GM12875 (cell line): ENCODE measurements around the gene MYO1D.

Source experiments
- H3K4me3 ChIP-seq: one replicate; pipeline ENCODE4 v1.5.1; 2011; ENCODE audit warnings: low read depth, low read length, control low read depth
- CTCF ChIP-seq: IDR thresholded peaks from 2 replicates; pipeline ENCODE4 v1.5.1; 2011; ENCODE audit warnings: low read depth, mild to moderate bottlenecking, control low read depth, inconsistent platforms, low read length, moderate library complexity, borderline replicate concordance; ENCODE audit not compliant: insufficient read depth

The MYO1D gene

GRCh38 chr17:32660496-32660985 is 216.4 kb downstream of the MYO1D start:
- no peak for TF ChIP-seq CTCF
- no peak overlapping the region for H3K4me3 ChIP-seq

GRCh38 chr17:32659419-32659842 is 217.5 kb downstream of the MYO1D start:
- no peak overlapping the region for H3K4me3 ChIP-seq
- peak; percentile 93 for TF ChIP-seq CTCF

GRCh38 chr17:32658470-32659418 is 218.2 kb downstream of the MYO1D start:
- no peak overlapping the region for H3K4me3 ChIP-seq
- no peak for TF ChIP-seq CTCF

GRCh38 chr17:32656886-32657285 is 220.0 kb downstream of the MYO1D start:
- H3K4me3 ChIP-seq: no peak overlapping the region
- TF ChIP-seq CTCF: no peak

- H3K4me3 ChIP-seq: no peak overlapping the region
- no peak for TF ChIP-seq CTCF
Measured at GRCh38 chr17:32654324-32654723, 222.6 kb downstream of the MYO1D start.

- no peak for TF ChIP-seq CTCF
- H3K4me3 ChIP-seq: no peak overlapping the region
Measured at GRCh38 chr17:32651084-32651483, 225.8 kb downstream of the MYO1D start.

- H3K4me3 ChIP-seq: no peak overlapping the region
- no peak for TF ChIP-seq CTCF
Measured at GRCh38 chr17:32648450-32648849, 228.5 kb downstream of the MYO1D start.
